ENCODE results near the gene SLC25A19. TPM values are rescaled to one million over a fixed set of nuclear protein-coding genes. Genes with fewer than 3 reads are reported as not detected.

SLC25A19 gene
- total and polyA plus RNA-seq, 9 of the 15 experiments (the other 6 are each of a cell fraction or from before 2014, with no cell fraction given) = 33.4 to 76.6 (median 55.3) TPM

- no peak for TF ChIP-seq MBD2 (IDR thresholded peaks at IDR 0.05; ENCODE audit: borderline replicate concordance, low read depth)
- TF ChIP-seq ZNF354B (CRISPR knock-in tag; IDR thresholded peaks at IDR 0.05) = no peak
- TF ChIP-seq TCF3 (CRISPR knock-in tag; IDR thresholded peaks at IDR 0.05) = no peak
- TF ChIP-seq TCF7L2 (IDR thresholded peaks at IDR 0.05; ENCODE audit: low read depth, low read length) = no peak
- TF ChIP-seq, protein P1, sequence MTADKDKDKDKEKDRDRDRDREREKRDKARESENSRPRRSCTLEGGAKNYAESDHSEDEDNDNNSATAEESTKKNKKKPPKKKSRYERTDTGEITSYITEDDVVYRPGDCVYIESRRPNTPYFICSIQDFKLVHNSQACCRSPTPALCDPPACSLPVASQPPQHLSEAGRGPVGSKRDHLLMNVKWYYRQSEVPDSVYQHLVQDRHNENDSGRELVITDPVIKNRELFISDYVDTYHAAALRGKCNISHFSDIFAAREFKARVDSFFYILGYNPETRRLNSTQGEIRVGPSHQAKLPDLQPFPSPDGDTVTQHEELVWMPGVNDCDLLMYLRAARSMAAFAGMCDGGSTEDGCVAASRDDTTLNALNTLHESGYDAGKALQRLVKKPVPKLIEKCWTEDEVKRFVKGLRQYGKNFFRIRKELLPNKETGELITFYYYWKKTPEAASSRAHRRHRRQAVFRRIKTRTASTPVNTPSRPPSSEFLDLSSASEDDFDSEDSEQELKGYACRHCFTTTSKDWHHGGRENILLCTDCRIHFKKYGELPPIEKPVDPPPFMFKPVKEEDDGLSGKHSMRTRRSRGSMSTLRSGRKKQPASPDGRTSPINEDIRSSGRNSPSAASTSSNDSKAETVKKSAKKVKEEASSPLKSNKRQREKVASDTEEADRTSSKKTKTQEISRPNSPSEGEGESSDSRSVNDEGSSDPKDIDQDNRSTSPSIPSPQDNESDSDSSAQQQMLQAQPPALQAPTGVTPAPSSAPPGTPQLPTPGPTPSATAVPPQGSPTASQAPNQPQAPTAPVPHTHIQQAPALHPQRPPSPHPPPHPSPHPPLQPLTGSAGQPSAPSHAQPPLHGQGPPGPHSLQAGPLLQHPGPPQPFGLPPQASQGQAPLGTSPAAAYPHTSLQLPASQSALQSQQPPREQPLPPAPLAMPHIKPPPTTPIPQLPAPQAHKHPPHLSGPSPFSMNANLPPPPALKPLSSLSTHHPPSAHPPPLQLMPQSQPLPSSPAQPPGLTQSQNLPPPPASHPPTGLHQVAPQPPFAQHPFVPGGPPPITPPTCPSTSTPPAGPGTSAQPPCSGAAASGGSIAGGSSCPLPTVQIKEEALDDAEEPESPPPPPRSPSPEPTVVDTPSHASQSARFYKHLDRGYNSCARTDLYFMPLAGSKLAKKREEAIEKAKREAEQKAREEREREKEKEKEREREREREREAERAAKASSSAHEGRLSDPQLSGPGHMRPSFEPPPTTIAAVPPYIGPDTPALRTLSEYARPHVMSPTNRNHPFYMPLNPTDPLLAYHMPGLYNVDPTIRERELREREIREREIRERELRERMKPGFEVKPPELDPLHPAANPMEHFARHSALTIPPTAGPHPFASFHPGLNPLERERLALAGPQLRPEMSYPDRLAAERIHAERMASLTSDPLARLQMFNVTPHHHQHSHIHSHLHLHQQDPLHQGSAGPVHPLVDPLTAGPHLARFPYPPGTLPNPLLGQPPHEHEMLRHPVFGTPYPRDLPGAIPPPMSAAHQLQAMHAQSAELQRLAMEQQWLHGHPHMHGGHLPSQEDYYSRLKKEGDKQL (CRISPR knock-in tag; IDR thresholded peaks at IDR 0.05; ENCODE audit: borderline replicate concordance) = no peak
- no peaks in the 10 kb centered on the region for H3K9me3 ChIP-seq (replicated peaks; ENCODE audit: control insufficient read depth, insufficient read depth, low read depth, low read length)
- ATAC-seq (no peak), FAIRE-seq (no peak), DNase-seq (ENCODE audit: extremely low read depth in 1 of 4, low spot score in 3 of 4) (no peak)
- H2AFZ ChIP-seq (ENCODE audit: low read depth, low read length) = no peak overlapping the region
- H3K36me3 ChIP-seq (ENCODE audit: control insufficient read depth, insufficient read depth, low read length) = peaks cover 72% of the 10 kb centered on the region; the same call in 2 of the 3 replicates
- POLR2A ChIA-PET = interaction anchor here (0.7 kb wide), 1 partner anchor 75 kb away, joined by 3 read pairs; no protein-coding TSS in a partner anchor
- no peak overlapping the region for H3K4me3 ChIP-seq
- 83% methylated on average over 10 of the region's 10 CpGs for WGBS (ENCODE audit: insufficient coverage, low coverage, missing lambda C conversion rate)
- H3K9me1 ChIP-seq (ENCODE audit: control insufficient read depth, insufficient read depth, low read length) = no peaks in the 10 kb centered on the region
- in situ Hi-C loops (cut with MboI) = no loop called here
- no TSS peak for BruUV-seq (replicated peaks)
- peaks cover 13% of the 10 kb centered on the region; the same call in 2 of the 3 replicates for H3K79me2 ChIP-seq (ENCODE audit: control insufficient read depth, insufficient read depth, low read length)
- CTCF ChIA-PET (ENCODE audit: low intra/inter-chr PET ratio) = interaction anchor here (0.7 kb wide), 1 partner anchor 83 kb away, joined by 3 read pairs; no protein-coding TSS in a partner anchor
- no peak overlapping the region for H3K9ac ChIP-seq (ENCODE audit: insufficient read depth in 1 of 2, low read depth in 2 of 2, low read length in 2 of 2)
- H4K20me1 ChIP-seq (replicated peaks; ENCODE audit: control insufficient read depth, insufficient read depth, low read length) = no peaks in the 10 kb centered on the region; the same call in 1 of the 2 replicates
- H3K27ac ChIP-seq (ENCODE audit: extremely low read depth, low read depth, low read length) = no peak overlapping the region
- H3K27me3 ChIP-seq (ENCODE audit: control insufficient read depth in 2 of 2, insufficient read depth in 2 of 2, low read length in 2 of 2) = no peaks in the 10 kb centered on the region
- intact Hi-C loops (cut with micrococcal nuclease) = no loop called here
- peaks cover 15 to 18% of the 10 kb centered on the region in 2 experiments for H3K4me1 ChIP-seq (replicated peaks in 1 of 2; ENCODE audit: control insufficient read depth in 2 of 2, insufficient read depth in 2 of 2, low read length in 2 of 2)
- no peak overlapping the region for H3K4me2 ChIP-seq (ENCODE audit: insufficient read depth, low read length)
Observed at GRCh38 chr17:75321506-75321905, 32.3 kb upstream of the SLC25A19 start.
